Measurements from ENCODE around the gene OPA3.
"Not testable (repeated sequence)": the region's sequence is repeated elsewhere in the genome, so short reads cannot be mapped to it uniquely, and the experiment has no call there.

OPA3 gene

GRCh38 chr19:45515807-45516401 lies 68.7 kb downstream of the OPA3 start:
- no peak for DNase-seq (ENCODE audit: low read depth)
- no peak for TF ChIP-seq CTCF (IDR thresholded peaks at IDR 0.05; ENCODE audit: insufficient read depth, low read depth, low read length, missing control alignments)
- no peak overlapping the region for H3K4me3 ChIP-seq (ENCODE audit: low read length)

GRCh38 chr19:45515081-45515624 lies 69.4 kb downstream of the OPA3 start:
- DNase-seq (ENCODE audit: low read depth) = no peak
- no peak overlapping the region for H3K4me3 ChIP-seq (ENCODE audit: low read length)
- TF ChIP-seq CTCF (IDR thresholded peaks at IDR 0.05; ENCODE audit: insufficient read depth, low read depth, low read length, missing control alignments) = no peak

GRCh38 chr19:45514376-45515051 lies 70.1 kb downstream of the OPA3 start:
- H3K4me3 ChIP-seq (ENCODE audit: low read length) = no peak overlapping the region
- DNase-seq (ENCODE audit: low read depth) = no peak
- no peak for TF ChIP-seq CTCF (IDR thresholded peaks at IDR 0.05; ENCODE audit: insufficient read depth, low read depth, low read length, missing control alignments)

GRCh38 chr19:45512881-45513483 lies 71.6 kb downstream of the OPA3 start:
- no peak overlapping the region for H3K4me3 ChIP-seq (ENCODE audit: low read length)
- no peak for DNase-seq (ENCODE audit: low read depth)
- TF ChIP-seq CTCF (IDR thresholded peaks at IDR 0.05; ENCODE audit: insufficient read depth, low read depth, low read length, missing control alignments) = no peak

- TF ChIP-seq CTCF (IDR thresholded peaks at IDR 0.05; ENCODE audit: insufficient read depth, low read depth, low read length, missing control alignments) = no peak
- no peak overlapping the region for H3K4me3 ChIP-seq (ENCODE audit: low read length)
- no peak for DNase-seq (ENCODE audit: low read depth)
These were observed 73.5 kb downstream of the OPA3 start for GRCh38 chr19:45511074-45511473.

GRCh38 chr19:45510352-45510751 lies 74.2 kb downstream of the OPA3 start:
- not testable (repeated sequence) for DNase-seq (ENCODE audit: low read depth); H3K4me3 ChIP-seq (ENCODE audit: low read length)

- TF ChIP-seq CTCF (IDR thresholded peaks at IDR 0.05; ENCODE audit: insufficient read depth, low read depth, low read length, missing control alignments) = no peak
- H3K4me3 ChIP-seq (ENCODE audit: low read length) = peak overlapping the region; percentile 21
- DNase-seq (ENCODE audit: low read depth) = no peak
These were observed 74.9 kb downstream of the OPA3 start for GRCh38 chr19:45509692-45510015.
